HEK293T (cell line): Measurements from ENCODE around the gene SLC30A9.

Experiments
- CTCF ChIA-PET: fragments of 350-600 bp; formaldehyde crosslinking; extraction: SDS; loops from one replicate; lab custom pipeline; 2021; ENCODE audit warnings: antibody characterized with exemption, inconsistent platforms; lab: Yijun Ruan, JAX
- POLR2A ChIA-PET: fragments of 350-600 bp; formaldehyde crosslinking; extraction: SDS; loops from one replicate; lab custom pipeline; 2020; ENCODE audit warnings: antibody characterized with exemption, inconsistent platforms; lab: Yijun Ruan, JAX
- DNase-seq: peaks from one replicate; pipeline ENCODE4 v3.0.0; 2012; ENCODE audit warnings: mixed read lengths; ENCODE audit errors: extremely low spot score
- ARNT ChIP-seq: fragments of 450-650 bp; IDR thresholded peaks from 2 replicates; pipeline ENCODE4 v1.6.1; 2017; ENCODE audit warnings: mild to moderate bottlenecking
- BHLHE40 ChIP-seq: fragments of 450-650 bp; IDR thresholded peaks from 2 replicates; pipeline ENCODE4 v1.6.1; 2016; ENCODE audit warnings: mild to moderate bottlenecking, moderate library complexity, borderline replicate concordance
- CTBP1 ChIP-seq: fragments of 450-650 bp; IDR thresholded peaks from 2 replicates; pipeline ENCODE4 v1.6.1; 2016; ENCODE audit warnings: borderline replicate concordance
- ELF4 ChIP-seq: fragments of 450-650 bp; IDR thresholded peaks from 2 replicates; pipeline ENCODE4 v1.6.1; 2017; ENCODE audit warnings: antibody characterized with exemption
- FOXA1 ChIP-seq: fragments of 450-650 bp; IDR thresholded peaks from 2 replicates; pipeline ENCODE4 v1.6.1; 2016; ENCODE audit warnings: mild to moderate bottlenecking
- FOXK2 ChIP-seq: fragments of 450-650 bp; IDR thresholded peaks from 2 replicates; pipeline ENCODE4 v1.6.1; 2016; ENCODE audit warnings: mild to moderate bottlenecking
- FOXM1 ChIP-seq: fragments of 450-650 bp; IDR thresholded peaks from 2 replicates; pipeline ENCODE4 v1.6.1; 2017; ENCODE audit warnings: mild to moderate bottlenecking, borderline replicate concordance
- HDGF ChIP-seq: fragments of 450-650 bp; IDR thresholded peaks from 2 replicates; pipeline ENCODE4 v1.6.1; 2017; ENCODE audit warnings: antibody characterized with exemption, borderline replicate concordance
- L3MBTL2 ChIP-seq: fragments of 450-650 bp; conservative IDR thresholded peaks from 2 replicates; pipeline ENCODE4 v1.6.1; 2016; ENCODE audit warnings: mild to moderate bottlenecking
- LEF1 ChIP-seq: fragments of 450-650 bp; IDR thresholded peaks from 2 replicates; pipeline ENCODE4 v1.6.1; 2017; ENCODE audit warnings: mild to moderate bottlenecking, borderline replicate concordance
- NFRKB ChIP-seq: fragments of 450-650 bp; IDR thresholded peaks from 2 replicates; pipeline ENCODE4 v1.6.1; 2016; ENCODE audit warnings: mild to moderate bottlenecking, moderate library complexity
- PKNOX1 ChIP-seq: fragments of 450-650 bp; IDR thresholded peaks from 2 replicates; pipeline ENCODE4 v1.6.1; 2016
- SP1 ChIP-seq: fragments of 450-650 bp; IDR thresholded peaks from 2 replicates; pipeline ENCODE4 v1.6.1; 2017
- SUZ12 ChIP-seq: fragments of 450-650 bp; IDR thresholded peaks from 2 replicates; pipeline ENCODE4 v1.6.1; 2016; ENCODE audit warnings: mild to moderate bottlenecking
- TARDBP ChIP-seq: fragments of 450-650 bp; IDR thresholded peaks from 2 replicates; pipeline ENCODE4 v1.6.1; 2016
- ZNF384 ChIP-seq: fragments of 450-650 bp; IDR thresholded peaks from 2 replicates; pipeline ENCODE4 v1.6.1; 2016

Gene SLC30A9

DNA sequence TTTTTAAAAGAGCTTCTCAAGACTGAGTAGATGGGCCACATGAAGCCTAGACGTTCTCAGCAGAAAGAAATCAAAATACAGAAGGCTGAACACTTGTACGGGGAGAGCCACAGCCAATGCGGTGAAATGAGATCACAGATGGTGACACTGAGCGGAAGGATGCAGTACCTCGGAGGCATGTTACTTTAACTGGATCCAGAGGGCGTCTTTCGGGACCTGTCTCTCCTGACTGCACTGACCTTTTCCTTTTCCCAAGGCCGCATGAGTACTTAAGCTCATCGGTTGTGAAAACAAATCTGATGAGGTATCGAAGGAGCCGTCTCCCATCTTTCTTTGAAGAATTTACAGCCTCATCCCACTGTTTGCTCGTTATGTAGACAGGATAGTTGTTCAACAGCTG is 129.6 kb downstream of the SLC30A9 start:
- TF ChIP-seq BHLHE40: no peak
- DNase-seq: no peak
- CTCF ChIA-PET: no interaction called here
- POLR2A ChIA-PET: no interaction called here

GRCh38 chr4:42122237-42122636 is 131.9 kb downstream of the SLC30A9 start:
- TF ChIP-seq PKNOX1 (no peak), FOXM1 (no peak), TARDBP (no peak), ARNT (no peak), ELF4 (no peak), LEF1 (no peak), SUZ12 (no peak), BHLHE40 (no peak), FOXK2 (no peak), FOXA1 (no peak), NFRKB (no peak), CTBP1 (no peak)
- no peak for DNase-seq
- POLR2A ChIA-PET: no interaction called here
- CTCF ChIA-PET: interaction anchor here (0.7 kb wide), 1 partner anchor 209 kb away, joined by 3 read pairs; no protein-coding TSS in a partner anchor

GRCh38 chr4:42123071-42123644 is 132.8 kb downstream of the SLC30A9 start:
- CTCF ChIA-PET: interaction anchor here (0.7 kb wide), 1 partner anchor 210 kb away, joined by 3 read pairs; no protein-coding TSS in a partner anchor
- POLR2A ChIA-PET: no interaction called here
- no peak for TF ChIP-seq PKNOX1
- no peak for TF ChIP-seq SP1
- TF ChIP-seq LEF1: no peak

DNA sequence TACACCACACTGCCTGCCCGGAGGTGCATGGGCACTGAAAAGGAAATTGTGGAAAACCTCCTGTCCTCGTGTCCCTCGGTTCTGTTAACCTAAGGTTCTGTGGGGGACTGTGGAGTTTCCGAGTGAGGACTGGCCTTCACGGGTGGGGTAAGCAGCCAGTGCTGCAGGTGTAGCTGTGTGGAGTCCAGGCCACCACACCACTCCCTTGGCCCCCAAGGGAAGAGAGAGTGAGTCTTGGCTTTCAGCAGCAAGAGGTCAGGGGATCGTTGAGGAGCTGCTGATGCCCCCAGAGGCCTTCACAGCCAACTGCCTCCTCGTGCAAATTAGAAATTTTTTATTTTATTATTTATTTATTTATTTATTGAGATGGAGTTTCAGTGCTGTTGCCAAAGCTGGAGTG is 141.8 kb downstream of the SLC30A9 start:
- ChIA-PET POLR2A (no interaction called here), CTCF (no interaction called here)
- TF ChIP-seq CTBP1: no peak
- no peak for TF ChIP-seq ZNF384
- no peak for TF ChIP-seq NFRKB
- no peak for DNase-seq

More at GRCh38 chr4:42123071-42123644, 132.8 kb downstream of the SLC30A9 start:
- no peak for DNase-seq

- no peak for DNase-seq
- CTCF ChIA-PET: no interaction called here
- POLR2A ChIA-PET: no interaction called here
- no peak for TF ChIP-seq NFRKB
- TF ChIP-seq ZNF384: no peak
- TF ChIP-seq CTBP1: no peak
- no peak for TF ChIP-seq SP1
- no peak for TF ChIP-seq BHLHE40
Measured at GRCh38 chr4:42133006-42133405, 142.7 kb downstream of the SLC30A9 start.

DNA sequence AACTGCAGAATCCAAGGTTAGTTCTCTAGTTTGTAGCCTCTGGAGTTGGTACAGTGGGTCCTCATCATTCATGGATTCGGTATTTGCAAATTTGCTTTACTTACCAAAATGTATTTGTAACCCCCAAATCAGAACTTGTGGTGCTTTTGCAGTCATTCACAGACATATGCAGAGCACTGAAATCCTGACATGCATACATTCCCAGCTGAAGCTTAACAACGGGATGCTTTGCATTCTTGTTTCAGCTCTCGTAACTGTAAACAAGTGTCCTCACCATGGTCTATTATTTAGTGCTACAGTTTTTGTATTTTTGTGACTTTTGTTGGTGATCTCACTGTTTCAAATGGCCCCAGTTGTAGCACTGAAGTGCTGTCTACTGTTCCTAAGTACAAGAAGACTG is 146.0 kb downstream of the SLC30A9 start:
- POLR2A ChIA-PET: no interaction called here
- TF ChIP-seq PKNOX1 (no peak), FOXK2 (no peak), HDGF (no peak), ZNF384 (no peak), NFRKB (no peak), SUZ12 (no peak), ARNT (no peak), L3MBTL2 (no peak)
- CTCF ChIA-PET: no interaction called here
- no peak for DNase-seq
